ENCODE data around the gene FASTKD2.
"Not testable (repeated sequence)": the region's sequence is repeated elsewhere in the genome, so short reads cannot be mapped to it uniquely, and the experiment has no call there.

The FASTKD2 gene

GRCh38 chr2:206802654-206803514 is 37.5 kb downstream of the FASTKD2 start:
- no peak overlapping the region for H3K27ac ChIP-seq (ENCODE audit: low read depth, low read length)
- H3K9me3 ChIP-seq (ENCODE audit: control insufficient read depth in 5 of 5, low read length in 5 of 5): no peaks in the 10 kb centered on the region
- H3K4me3 ChIP-seq (ENCODE audit: low read depth in 1 of 5, low read length in 5 of 5): no peak overlapping the region
- peaks cover 2 to 26% (median 17%) of the 10 kb centered on the region in 5 donors for H3K4me1 ChIP-seq (ENCODE audit: control insufficient read depth in 5 of 5, insufficient read depth in 5 of 5, low read length in 5 of 5)
- no peaks in the 10 kb centered on the region for H3K36me3 ChIP-seq (ENCODE audit: control insufficient read depth in 5 of 5, insufficient read depth in 5 of 5, low read length in 5 of 5)
- peak overlapping the region in 1 of 5 donors; percentile 7 for H3K9ac ChIP-seq (ENCODE audit: low read length in 5 of 5)
- no peaks in the 10 kb centered on the region for H3K27me3 ChIP-seq (ENCODE audit: control insufficient read depth in 5 of 5, insufficient read depth in 4 of 5, low read length in 5 of 5)

- H3K9ac ChIP-seq (ENCODE audit: low read length in 5 of 5): no peak overlapping the region
- H3K36me3 ChIP-seq (ENCODE audit: control insufficient read depth in 5 of 5, insufficient read depth in 5 of 5, low read length in 5 of 5): no peaks in the 10 kb centered on the region
- peak overlapping the region; percentile 50 for H3K27ac ChIP-seq (ENCODE audit: low read depth, low read length)
- no peaks in the 10 kb centered on the region for H3K27me3 ChIP-seq (ENCODE audit: control insufficient read depth in 5 of 5, insufficient read depth in 4 of 5, low read length in 5 of 5)
- no peaks in the 10 kb centered on the region for H3K9me3 ChIP-seq (ENCODE audit: control insufficient read depth in 5 of 5, low read length in 5 of 5)
- H3K4me1 ChIP-seq (ENCODE audit: control insufficient read depth in 5 of 5, insufficient read depth in 5 of 5, low read length in 5 of 5): peaks cover 2 to 20% (median 14%) of the 10 kb centered on the region in 5 donors
- H3K4me3 ChIP-seq (ENCODE audit: low read depth in 1 of 5, low read length in 5 of 5): no peak overlapping the region
These were observed 38.9 kb downstream of the FASTKD2 start for GRCh38 chr2:206804326-206804725.

- Histone ChIP-seq H3K4me1 (ENCODE audit: control insufficient read depth in 5 of 5, insufficient read depth in 5 of 5, low read length in 5 of 5) (peaks cover 0 to 12% (median 5%) of the 10 kb centered on the region in 5 donors), H3K4me3 (ENCODE audit: low read depth in 1 of 5, low read length in 5 of 5) (no peak overlapping the region), H3K9me3 (ENCODE audit: control insufficient read depth in 5 of 5, low read length in 5 of 5) (no peaks in the 10 kb centered on the region), H3K36me3 (ENCODE audit: control insufficient read depth in 5 of 5, insufficient read depth in 5 of 5, low read length in 5 of 5) (no peaks in the 10 kb centered on the region), H3K27me3 (ENCODE audit: control insufficient read depth in 5 of 5, insufficient read depth in 4 of 5, low read length in 5 of 5) (no peaks in the 10 kb centered on the region), H3K27ac (ENCODE audit: low read depth, low read length) (peak overlapping the region; percentile 1), H3K9ac (ENCODE audit: low read length in 5 of 5) (no peak overlapping the region)
These were observed 40.6 kb downstream of the FASTKD2 start for GRCh38 chr2:206805887-206806607.

GRCh38 chr2:206807624-206808023 is 42.2 kb downstream of the FASTKD2 start:
- not testable (repeated sequence) for H3K27me3 ChIP-seq (ENCODE audit: control insufficient read depth in 5 of 5, insufficient read depth in 4 of 5, low read length in 5 of 5); H3K4me3 ChIP-seq (ENCODE audit: low read depth in 1 of 5, low read length in 5 of 5); H3K9ac ChIP-seq (ENCODE audit: low read length in 5 of 5); H3K27ac ChIP-seq (ENCODE audit: low read depth, low read length); H3K9me3 ChIP-seq (ENCODE audit: control insufficient read depth in 5 of 5, low read length in 5 of 5); H3K36me3 ChIP-seq (ENCODE audit: control insufficient read depth in 5 of 5, insufficient read depth in 5 of 5, low read length in 5 of 5)
- H3K4me1 ChIP-seq (ENCODE audit: control insufficient read depth in 5 of 5, insufficient read depth in 5 of 5, low read length in 5 of 5): peaks cover 0 to 12% (median 5%) of the 10 kb centered on the region in 5 donors

- H3K4me1 ChIP-seq (ENCODE audit: control insufficient read depth in 5 of 5, insufficient read depth in 5 of 5, low read length in 5 of 5); H3K9ac ChIP-seq (ENCODE audit: low read length in 5 of 5); H3K27me3 ChIP-seq (ENCODE audit: control insufficient read depth in 5 of 5, insufficient read depth in 4 of 5, low read length in 5 of 5); H3K27ac ChIP-seq (ENCODE audit: low read depth, low read length); H3K4me3 ChIP-seq (ENCODE audit: low read depth in 1 of 5, low read length in 5 of 5); H3K36me3 ChIP-seq (ENCODE audit: control insufficient read depth in 5 of 5, insufficient read depth in 5 of 5, low read length in 5 of 5); H3K9me3 ChIP-seq (ENCODE audit: control insufficient read depth in 5 of 5, low read length in 5 of 5): not testable (repeated sequence)
These were observed 47.1 kb downstream of the FASTKD2 start for GRCh38 chr2:206812471-206812870.

GRCh38 chr2:206814498-206814897 is 49.1 kb downstream of the FASTKD2 start:
- Histone ChIP-seq H3K9me3 (ENCODE audit: control insufficient read depth in 5 of 5, low read length in 5 of 5) (peaks cover 0 to 4% (median 0%) of the 10 kb centered on the region in 5 donors), H3K36me3 (ENCODE audit: control insufficient read depth in 5 of 5, insufficient read depth in 5 of 5, low read length in 5 of 5) (peaks cover 0 to 6% (median 0%) of the 10 kb centered on the region in 5 donors), H3K27me3 (ENCODE audit: control insufficient read depth in 5 of 5, insufficient read depth in 4 of 5, low read length in 5 of 5) (no peaks in the 10 kb centered on the region), H3K4me1 (ENCODE audit: control insufficient read depth in 5 of 5, insufficient read depth in 5 of 5, low read length in 5 of 5) (peaks cover 0 to 9% (median 0%) of the 10 kb centered on the region in 5 donors), H3K9ac (ENCODE audit: low read length in 5 of 5) (no peak overlapping the region), H3K27ac (ENCODE audit: low read depth, low read length) (no peak overlapping the region), H3K4me3 (ENCODE audit: low read depth in 1 of 5, low read length in 5 of 5) (no peak overlapping the region)

GRCh38 chr2:206820807-206821206 is 55.4 kb downstream of the FASTKD2 start:
- Histone ChIP-seq H3K9ac (ENCODE audit: low read length in 5 of 5) (no peak overlapping the region), H3K27ac (ENCODE audit: low read depth, low read length) (no peak overlapping the region), H3K4me3 (ENCODE audit: low read depth in 1 of 5, low read length in 5 of 5) (no peak overlapping the region), H3K4me1 (ENCODE audit: control insufficient read depth in 5 of 5, insufficient read depth in 5 of 5, low read length in 5 of 5) (peaks cover 0 to 23% (median 8%) of the 10 kb centered on the region in 5 donors), H3K36me3 (ENCODE audit: control insufficient read depth in 5 of 5, insufficient read depth in 5 of 5, low read length in 5 of 5) (no peaks in the 10 kb centered on the region), H3K9me3 (ENCODE audit: control insufficient read depth in 5 of 5, low read length in 5 of 5) (no peaks in the 10 kb centered on the region), H3K27me3 (ENCODE audit: control insufficient read depth in 5 of 5, insufficient read depth in 4 of 5, low read length in 5 of 5) (no peaks in the 10 kb centered on the region)

- H3K36me3 ChIP-seq (ENCODE audit: control insufficient read depth in 5 of 5, insufficient read depth in 5 of 5, low read length in 5 of 5): no peaks in the 10 kb centered on the region
- no peaks in the 10 kb centered on the region for H3K27me3 ChIP-seq (ENCODE audit: control insufficient read depth in 5 of 5, insufficient read depth in 4 of 5, low read length in 5 of 5)
- H3K27ac ChIP-seq (ENCODE audit: low read depth, low read length): no peak overlapping the region
- peaks cover 0 to 22% (median 11%) of the 10 kb centered on the region in 5 donors for H3K4me1 ChIP-seq (ENCODE audit: control insufficient read depth in 5 of 5, insufficient read depth in 5 of 5, low read length in 5 of 5)
- H3K4me3 ChIP-seq (ENCODE audit: low read depth in 1 of 5, low read length in 5 of 5): no peak overlapping the region
- no peak overlapping the region for H3K9ac ChIP-seq (ENCODE audit: low read length in 5 of 5)
- no peaks in the 10 kb centered on the region for H3K9me3 ChIP-seq (ENCODE audit: control insufficient read depth in 5 of 5, low read length in 5 of 5)
These were observed 57.8 kb downstream of the FASTKD2 start for GRCh38 chr2:206823178-206823577.

- Histone ChIP-seq H3K4me3 (ENCODE audit: low read depth in 1 of 5, low read length in 5 of 5) (no peak overlapping the region), H3K9me3 (ENCODE audit: control insufficient read depth in 5 of 5, low read length in 5 of 5) (no peaks in the 10 kb centered on the region), H3K9ac (ENCODE audit: low read length in 5 of 5) (no peak overlapping the region)
These were observed 58.7 kb downstream of the FASTKD2 start for GRCh38 chr2:206824087-206824618.

GRCh38 chr2:206824993-206825392 is 59.6 kb downstream of the FASTKD2 start:
- H3K27me3 ChIP-seq (ENCODE audit: control insufficient read depth in 5 of 5, insufficient read depth in 4 of 5, low read length in 5 of 5): no peaks in the 10 kb centered on the region
- no peak overlapping the region for H3K9ac ChIP-seq (ENCODE audit: low read length in 5 of 5)
- H3K4me1 ChIP-seq (ENCODE audit: control insufficient read depth in 5 of 5, insufficient read depth in 5 of 5, low read length in 5 of 5): peaks cover 0 to 26% (median 17%) of the 10 kb centered on the region in 5 donors
- H3K9me3 ChIP-seq (ENCODE audit: control insufficient read depth in 5 of 5, low read length in 5 of 5): no peaks in the 10 kb centered on the region
- no peak overlapping the region for H3K4me3 ChIP-seq (ENCODE audit: low read depth in 1 of 5, low read length in 5 of 5)
- no peak overlapping the region for H3K27ac ChIP-seq (ENCODE audit: low read depth, low read length)
- H3K36me3 ChIP-seq (ENCODE audit: control insufficient read depth in 5 of 5, insufficient read depth in 5 of 5, low read length in 5 of 5): no peaks in the 10 kb centered on the region

More at GRCh38 chr2:206824087-206824618, 58.7 kb downstream of the FASTKD2 start:
- Histone ChIP-seq H3K36me3 (ENCODE audit: control insufficient read depth in 5 of 5, insufficient read depth in 5 of 5, low read length in 5 of 5) (no peaks in the 10 kb centered on the region), H3K4me1 (ENCODE audit: control insufficient read depth in 5 of 5, insufficient read depth in 5 of 5, low read length in 5 of 5) (peaks cover 0 to 26% (median 17%) of the 10 kb centered on the region in 5 donors), H3K27ac (ENCODE audit: low read depth, low read length) (no peak overlapping the region), H3K27me3 (ENCODE audit: control insufficient read depth in 5 of 5, insufficient read depth in 4 of 5, low read length in 5 of 5) (no peaks in the 10 kb centered on the region)
